Skin of body (tissue), 2 donors: ENCODE results near the gene MEIS1. TPM values are rescaled to one million over a fixed set of nuclear protein-coding genes. Genes with fewer than 3 reads are reported as not detected.
"Not testable (repeated sequence)": the region's sequence is repeated elsewhere in the genome, so short reads cannot be mapped to it uniquely, and the experiment has no call there.

ENCODE experiments used
- DNase-seq: peaks from one replicate; lab custom pipeline; 2025; lab: John Stamatoyannopoulos, UW
- total RNA-seq: library from RNA; depleted of rRNA; stranded (reverse); fragments of >200 nt; gene quantifications from one replicate; pipeline ENCODE4 v1.2.3, GENCODE V29; 2014

Gene MEIS1
- total RNA-seq, 1 donor from 2014 or later: 28.4 TPM

GRCh38 chr2:66466433-66466832 is 31.5 kb downstream of the MEIS1 start:
- DNase-seq: no peak

GRCh38 chr2:66467718-66468117 is 32.8 kb downstream of the MEIS1 start:
- DNase-seq: peak; percentile 35

- DNase-seq: no peak
Measured at GRCh38 chr2:66469214-66469902, 34.4 kb downstream of the MEIS1 start.

GRCh38 chr2:66470199-66470598 is 35.3 kb downstream of the MEIS1 start:
- no peak for DNase-seq

GRCh38 chr2:66472225-66472843 is 37.4 kb downstream of the MEIS1 start:
- DNase-seq: no peak

GRCh38 chr2:66477135-66477842 is 42.4 kb downstream of the MEIS1 start:
- no peak for DNase-seq

- no peak for DNase-seq
Measured at GRCh38 chr2:66478299-66478698, 43.4 kb downstream of the MEIS1 start.

GRCh38 chr2:66478731-66479316 is 43.9 kb downstream of the MEIS1 start:
- DNase-seq: no peak

GRCh38 chr2:66481100-66481549 is 46.2 kb downstream of the MEIS1 start:
- DNase-seq: no peak

GRCh38 chr2:66485252-66485651 is 50.3 kb downstream of the MEIS1 start:
- DNase-seq: not testable (repeated sequence)

GRCh38 chr2:66488946-66489345 is 54.0 kb downstream of the MEIS1 start:
- no peak for DNase-seq

- DNase-seq: no peak
Measured at GRCh38 chr2:66489436-66489835, 54.5 kb downstream of the MEIS1 start.

GRCh38 chr2:66490588-66491001 is 55.7 kb downstream of the MEIS1 start:
- no peak for DNase-seq

- DNase-seq: no peak
Measured at GRCh38 chr2:66494708-66495107, 59.8 kb downstream of the MEIS1 start.

- DNase-seq: no peak
Measured at GRCh38 chr2:66495788-66496640, 61.1 kb downstream of the MEIS1 start.

- no peak for DNase-seq
Measured at GRCh38 chr2:66496670-66497420, 61.9 kb downstream of the MEIS1 start.

GRCh38 chr2:66497431-66498288 is 62.7 kb downstream of the MEIS1 start:
- no peak for DNase-seq

GRCh38 chr2:66498289-66498975 is 63.5 kb downstream of the MEIS1 start:
- no peak for DNase-seq

- DNase-seq: no peak
Measured at GRCh38 chr2:66501267-66501666, 66.3 kb downstream of the MEIS1 start.
